ENCODE data around the gene NWD2.

DNA sequence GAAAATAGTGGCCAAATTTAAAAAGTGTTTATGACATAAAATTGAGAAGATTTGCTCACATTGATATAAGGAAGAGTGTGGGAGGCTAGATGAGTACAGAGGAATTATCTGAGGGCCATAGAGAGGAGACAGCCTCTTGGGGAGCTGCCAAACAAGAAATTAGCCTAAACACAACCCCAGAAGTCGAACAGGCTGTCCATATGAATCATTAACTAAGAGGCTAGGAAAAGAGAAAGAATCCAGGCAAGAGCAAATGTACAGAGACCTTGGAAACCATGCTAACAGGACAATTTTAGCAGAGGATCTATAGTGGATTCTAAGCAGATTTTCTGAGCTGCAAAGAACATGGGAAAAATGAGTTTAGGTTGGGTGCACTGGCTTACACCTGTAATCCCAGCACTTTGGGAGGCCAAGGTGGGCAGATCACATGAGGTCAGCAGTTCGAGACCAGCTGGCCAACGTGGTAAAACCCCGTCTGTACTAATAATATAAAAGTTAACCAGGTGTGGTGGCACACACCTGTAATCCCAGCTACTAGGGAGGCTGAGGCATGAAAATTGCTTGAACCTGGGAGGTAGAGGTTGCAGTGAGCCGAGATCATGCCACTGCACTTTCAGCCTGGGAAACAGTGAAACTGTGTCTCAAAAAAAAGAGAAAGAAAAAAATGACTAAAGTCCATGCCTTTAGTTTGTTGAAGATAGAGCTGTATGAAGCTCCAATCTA is 76.1 kb downstream of the NWD2 start:
- TF ChIP-seq EZH2 (IDR thresholded peaks at IDR 0.05; ENCODE audit: borderline replicate concordance), result no peak
- TF ChIP-seq, protein P1, sequence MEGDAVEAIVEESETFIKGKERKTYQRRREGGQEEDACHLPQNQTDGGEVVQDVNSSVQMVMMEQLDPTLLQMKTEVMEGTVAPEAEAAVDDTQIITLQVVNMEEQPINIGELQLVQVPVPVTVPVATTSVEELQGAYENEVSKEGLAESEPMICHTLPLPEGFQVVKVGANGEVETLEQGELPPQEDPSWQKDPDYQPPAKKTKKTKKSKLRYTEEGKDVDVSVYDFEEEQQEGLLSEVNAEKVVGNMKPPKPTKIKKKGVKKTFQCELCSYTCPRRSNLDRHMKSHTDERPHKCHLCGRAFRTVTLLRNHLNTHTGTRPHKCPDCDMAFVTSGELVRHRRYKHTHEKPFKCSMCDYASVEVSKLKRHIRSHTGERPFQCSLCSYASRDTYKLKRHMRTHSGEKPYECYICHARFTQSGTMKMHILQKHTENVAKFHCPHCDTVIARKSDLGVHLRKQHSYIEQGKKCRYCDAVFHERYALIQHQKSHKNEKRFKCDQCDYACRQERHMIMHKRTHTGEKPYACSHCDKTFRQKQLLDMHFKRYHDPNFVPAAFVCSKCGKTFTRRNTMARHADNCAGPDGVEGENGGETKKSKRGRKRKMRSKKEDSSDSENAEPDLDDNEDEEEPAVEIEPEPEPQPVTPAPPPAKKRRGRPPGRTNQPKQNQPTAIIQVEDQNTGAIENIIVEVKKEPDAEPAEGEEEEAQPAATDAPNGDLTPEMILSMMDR (IDR thresholded peaks at IDR 0.05; ENCODE audit: poor library complexity), result no peak
